Left forelimb (tissue), 1 donor: ENCODE data around the gene MCC.

Experiments used
- DNase-seq: peaks from one replicate; pipeline ENCODE4 v3.0.0-alpha.2; 2018; ENCODE audit warnings: low spot score

MCC gene

DNA sequence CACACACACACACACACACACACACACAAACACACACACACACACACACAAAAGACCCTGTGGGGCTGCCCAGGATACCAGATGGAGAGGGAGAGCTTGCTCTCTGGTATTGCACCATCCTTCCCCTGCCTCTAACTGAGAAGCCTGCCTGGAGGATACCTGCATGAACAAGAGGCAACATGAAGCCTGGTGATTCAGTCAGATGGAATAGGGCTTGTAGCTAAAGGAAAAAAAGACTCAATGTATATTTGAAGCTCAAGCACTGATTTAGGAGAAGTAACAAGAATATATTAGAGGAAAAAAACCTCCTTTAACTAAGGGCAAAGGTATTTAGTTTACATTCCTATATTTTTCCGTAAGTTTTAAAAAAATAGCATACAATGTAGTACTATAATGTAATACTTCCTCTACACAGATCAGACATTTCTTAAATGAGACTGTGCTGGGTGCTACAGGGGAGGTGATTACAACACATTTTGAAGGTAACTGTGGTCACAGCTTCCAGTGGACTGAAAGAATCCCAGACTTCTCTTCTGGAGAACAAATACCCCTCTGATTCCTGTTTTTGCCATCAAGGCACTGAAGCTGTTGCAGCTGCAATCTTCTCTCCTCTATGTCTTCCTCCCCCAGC lies 342.4 kb downstream of the MCC start:
- DNase-seq = no peak

DNA sequence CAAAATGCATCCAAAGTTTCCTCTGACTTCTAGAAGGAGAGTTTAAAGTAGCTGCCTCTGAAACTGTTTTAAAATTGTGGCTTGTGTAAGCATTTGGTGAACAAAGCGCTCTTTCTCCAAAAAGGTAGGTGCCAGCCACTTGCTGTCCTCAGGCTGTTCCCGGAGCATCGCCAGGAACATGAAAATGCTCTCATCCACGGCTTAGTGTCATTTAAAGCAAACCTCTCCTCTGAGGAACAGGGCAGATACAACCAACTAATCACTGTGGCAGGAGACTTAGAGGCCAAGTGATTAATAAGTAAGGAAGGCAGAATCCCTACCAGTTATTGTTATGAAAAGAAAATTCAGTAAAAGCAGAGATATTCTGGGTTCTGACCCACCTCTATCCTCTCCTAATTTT lies 346.1 kb downstream of the MCC start:
- no peak for DNase-seq

DNA sequence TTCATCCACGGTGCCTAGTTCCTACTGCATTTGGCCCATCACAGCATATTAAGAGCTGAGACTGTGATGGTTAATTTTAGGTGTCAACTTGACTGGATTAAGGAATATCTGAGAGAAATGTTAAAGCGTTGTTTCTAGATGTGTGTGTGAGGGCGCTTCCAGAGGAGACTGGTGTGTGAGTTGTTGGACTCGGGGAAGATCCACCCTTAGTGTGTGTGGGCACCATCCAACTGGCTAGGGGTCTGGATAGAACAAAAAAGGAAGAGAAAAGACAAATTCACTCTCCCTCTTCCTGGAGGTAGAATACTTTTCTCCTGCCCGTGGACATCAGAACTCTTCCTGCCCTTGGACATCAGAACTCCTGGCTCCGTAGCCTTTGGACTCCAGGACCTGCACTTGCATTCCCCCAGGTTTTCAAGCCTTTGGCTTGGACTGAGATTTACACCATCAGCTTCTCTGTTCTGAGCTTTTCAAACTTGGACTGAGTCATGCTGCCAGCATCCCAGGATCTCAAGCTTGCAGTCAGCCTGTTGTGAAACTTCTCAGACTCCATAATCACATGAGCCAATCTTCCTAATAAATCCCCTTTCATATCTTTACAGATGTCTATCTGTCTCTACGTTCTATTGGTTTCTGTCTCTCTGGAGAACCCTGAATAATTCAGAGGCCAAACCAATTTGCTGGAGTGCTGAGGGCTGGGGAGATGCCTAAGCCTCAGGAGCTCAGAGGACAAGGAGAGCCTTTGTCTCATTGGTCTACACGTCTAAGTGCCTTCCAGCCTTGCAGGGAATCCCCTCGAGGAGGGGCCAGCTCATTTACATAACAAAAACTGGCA lies 347.2 kb downstream of the MCC start:
- no peak for DNase-seq

DNA sequence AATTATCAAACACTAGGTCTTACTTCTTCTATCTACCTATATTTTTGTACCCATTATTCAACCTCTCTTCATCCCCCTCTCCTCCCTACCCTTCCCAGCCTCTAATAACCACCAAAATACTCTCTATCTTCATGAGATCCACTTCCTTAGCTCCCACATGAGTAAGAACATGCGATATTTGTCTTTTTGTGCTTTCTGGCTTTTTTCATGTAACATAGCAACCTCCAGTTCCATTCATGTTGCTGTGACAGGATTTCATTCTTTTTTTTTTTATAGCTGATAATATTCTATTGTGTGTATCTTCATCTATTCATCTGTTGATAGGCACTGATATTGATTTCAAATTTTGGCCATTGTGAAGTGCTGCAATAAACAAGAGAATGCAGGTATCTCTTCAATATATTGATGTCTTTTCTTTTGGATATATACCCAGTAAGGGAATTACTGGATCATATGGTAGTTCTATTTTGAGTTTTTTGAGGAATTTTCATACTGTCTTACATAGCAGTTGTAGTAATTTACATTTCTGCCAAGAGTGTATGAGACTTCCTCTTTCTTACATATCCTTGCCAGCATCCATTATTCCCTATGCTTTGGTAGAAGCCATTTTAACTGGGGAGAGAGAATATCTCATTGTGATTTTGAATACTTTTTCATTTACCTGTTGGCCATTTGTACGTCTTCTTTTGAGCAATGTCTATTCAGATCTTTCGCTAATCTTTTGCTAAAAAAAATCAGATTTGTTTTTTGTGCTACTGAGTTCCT lies 354.9 kb downstream of the MCC start:
- no peak for DNase-seq

DNA sequence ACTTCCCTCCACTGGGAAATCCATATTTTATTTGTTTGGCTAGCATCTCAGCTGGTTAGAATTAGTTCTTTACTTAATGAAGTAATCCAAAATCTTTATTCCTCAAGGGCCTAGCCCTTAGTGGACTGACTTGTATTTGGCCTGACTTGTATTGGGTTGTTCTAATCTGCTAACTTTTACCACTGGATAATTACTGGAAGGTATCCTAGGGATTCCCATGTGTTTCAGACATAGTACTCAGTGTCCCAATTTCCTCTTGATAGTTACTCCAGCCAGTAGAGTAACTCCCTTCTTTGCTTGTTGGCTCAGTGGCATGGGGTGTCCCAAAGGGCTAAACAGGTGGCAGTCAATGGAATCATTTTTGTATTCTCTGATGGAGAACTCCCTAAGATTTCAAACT lies 355.7 kb downstream of the MCC start:
- DNase-seq = no peak

DNA sequence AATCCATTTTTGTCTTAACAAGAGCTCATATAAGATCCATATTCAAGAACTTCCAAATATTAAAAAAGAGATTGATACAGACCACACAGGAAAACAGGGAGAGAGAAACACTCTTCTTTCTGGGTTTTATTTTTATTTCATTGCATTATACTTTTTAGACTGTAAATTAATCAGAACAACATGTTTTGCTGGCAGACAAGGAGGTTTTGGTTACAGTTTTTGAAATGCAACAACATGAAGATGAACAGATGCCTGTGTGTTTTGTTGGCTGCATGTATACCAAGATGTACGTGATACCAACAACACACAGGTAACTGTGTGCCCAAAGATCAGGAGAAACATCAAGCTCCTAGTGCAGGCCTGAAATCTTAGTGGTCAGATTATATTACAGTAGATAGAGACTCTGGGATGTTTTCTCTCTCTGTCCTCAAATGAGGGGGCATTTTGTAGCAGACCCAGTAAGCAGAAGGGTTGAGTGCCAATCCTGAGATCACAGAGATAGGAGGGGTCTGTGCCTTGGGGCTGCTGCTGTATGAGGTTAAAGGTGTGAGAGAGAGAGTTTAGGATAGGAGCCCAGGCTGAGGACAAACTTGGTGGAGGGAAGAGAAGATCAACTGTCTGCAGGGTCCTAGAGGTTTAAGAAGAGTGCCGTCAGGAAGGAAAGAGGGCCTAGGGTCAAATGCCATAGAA lies 359.5 kb downstream of the MCC start:
- DNase-seq = no peak

DNA sequence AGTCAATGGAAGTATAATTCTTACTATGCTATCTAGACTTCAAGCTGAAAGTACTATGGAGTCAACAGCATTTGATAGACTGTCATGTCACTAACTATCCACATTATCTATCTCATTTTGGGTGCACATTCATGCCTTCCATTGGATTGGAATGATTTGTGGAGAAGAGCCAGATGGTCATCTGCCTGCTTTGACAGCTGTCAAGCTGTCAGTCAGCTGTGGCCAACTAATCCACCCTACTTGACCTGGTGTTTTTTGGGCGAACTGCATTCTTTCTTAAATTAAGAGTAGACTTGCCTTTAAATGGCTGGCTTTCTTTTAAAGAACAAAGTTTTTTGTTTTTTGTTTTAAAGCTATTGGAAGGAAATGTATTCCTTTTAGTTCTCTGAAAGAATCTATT lies 360.2 kb downstream of the MCC start:
- no peak for DNase-seq

DNA sequence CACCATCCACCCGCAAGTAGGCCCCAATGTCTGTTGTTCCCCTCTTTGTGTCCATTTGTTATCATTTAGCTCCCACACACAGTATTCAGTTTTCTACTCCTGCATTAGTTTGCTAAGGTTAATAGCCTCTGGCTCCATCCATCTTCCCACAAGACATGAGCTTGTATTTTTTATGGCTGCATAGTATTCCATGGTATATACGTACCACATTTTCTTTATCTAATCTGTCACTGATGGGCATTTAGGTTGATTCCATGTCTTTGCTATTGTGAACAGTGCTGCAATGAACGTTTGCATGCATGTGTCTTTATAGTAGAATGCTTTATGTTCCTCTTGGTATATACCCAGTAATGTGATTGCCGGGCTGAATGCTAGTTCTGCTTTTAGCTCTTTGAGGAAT lies 361.2 kb downstream of the MCC start:
- no peak for DNase-seq

DNA sequence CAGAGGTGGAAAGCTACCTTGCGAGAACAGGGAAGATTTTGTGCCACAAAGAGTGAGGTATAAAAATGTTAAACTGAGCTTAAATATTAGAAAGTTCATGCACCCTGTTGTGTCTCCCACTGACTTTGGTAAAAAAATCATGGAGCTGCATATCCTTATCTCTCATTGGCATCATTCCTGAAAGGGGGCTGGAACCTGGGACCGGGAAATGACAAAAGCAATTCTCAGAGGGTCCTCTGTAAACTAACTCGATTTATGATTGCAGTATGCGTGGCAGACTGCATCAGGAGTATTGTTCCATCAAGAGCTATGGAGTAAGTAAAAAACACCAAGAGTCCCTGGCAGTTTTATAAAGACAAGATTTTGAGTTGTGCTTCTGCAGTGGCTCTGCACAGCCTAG lies 362.9 kb downstream of the MCC start:
- DNase-seq = no peak

DNA sequence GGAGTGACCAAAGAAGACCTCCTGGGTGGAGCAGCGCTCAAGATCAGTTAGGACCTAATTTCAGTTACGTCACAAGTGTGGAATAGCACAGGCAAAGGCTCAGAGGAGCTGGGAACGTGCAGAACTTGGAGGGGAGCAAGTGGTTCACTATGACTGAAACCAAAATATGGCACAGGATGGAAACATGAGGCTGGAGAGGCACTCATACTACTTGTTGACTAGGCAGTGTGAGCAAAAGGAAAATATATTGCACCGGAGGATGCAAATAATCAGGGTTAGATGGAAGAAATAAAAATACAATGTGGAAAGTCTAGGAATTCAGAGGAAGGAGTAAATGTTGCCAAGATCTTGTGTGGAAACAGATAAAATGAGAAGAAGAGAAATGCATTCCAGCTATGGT lies 363.3 kb downstream of the MCC start:
- DNase-seq = no peak

DNA sequence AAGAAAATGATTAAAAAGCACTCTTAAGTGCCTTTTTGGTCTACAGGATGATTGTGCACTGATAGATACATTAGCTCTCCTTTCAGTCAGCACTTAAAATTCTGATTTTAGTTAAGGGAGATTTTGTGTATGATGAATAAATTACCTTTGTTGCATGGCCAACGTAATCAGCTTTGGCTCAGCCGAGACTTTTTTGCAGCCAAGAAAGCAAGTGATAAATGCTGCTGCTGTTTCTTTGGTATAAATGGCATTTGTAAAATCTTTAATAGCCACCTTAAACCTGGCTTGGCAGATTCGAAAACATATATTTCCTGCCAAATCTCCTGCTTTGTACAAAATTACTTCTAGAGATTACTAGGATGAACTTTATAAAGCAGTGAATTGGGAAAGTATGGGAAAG lies 364.0 kb downstream of the MCC start:
- no peak for DNase-seq

DNA sequence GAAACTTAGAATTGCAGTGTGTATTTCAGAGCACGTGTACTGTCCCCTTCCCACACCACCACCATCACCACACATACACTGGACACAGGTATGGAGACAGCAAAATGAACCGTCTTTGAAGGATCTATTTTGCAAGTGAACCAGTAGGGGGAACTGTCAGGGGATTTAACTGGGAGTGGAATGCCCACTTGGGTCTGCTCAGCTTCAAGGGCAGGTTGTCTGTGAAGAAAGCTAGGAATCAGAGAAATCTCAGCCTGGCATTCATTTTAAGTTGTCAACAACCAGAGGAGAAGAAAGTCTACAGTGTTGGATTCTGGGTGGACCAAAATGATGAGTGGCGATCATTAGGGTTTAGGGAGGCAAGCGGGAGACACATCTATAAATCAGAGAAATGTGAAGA lies 364.6 kb downstream of the MCC start:
- DNase-seq = no peak

DNA sequence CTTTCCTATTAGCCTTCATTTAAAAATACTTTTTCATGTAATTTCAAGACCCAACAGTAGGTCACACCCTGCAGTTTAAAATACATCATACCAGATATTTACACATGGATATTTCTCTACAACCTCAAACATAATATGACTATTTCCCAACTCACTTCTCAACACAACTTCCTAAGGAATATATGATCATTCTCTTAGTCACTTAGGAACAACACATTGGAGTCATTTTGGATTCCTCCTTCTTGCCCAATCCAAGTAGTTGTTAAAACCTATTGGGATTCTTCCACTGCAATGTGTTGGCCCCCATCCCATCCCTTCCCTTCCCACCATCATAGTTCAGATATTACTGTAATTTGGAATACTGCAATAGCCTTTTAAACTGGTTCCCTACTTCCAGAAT lies 366.2 kb downstream of the MCC start:
- no peak for DNase-seq

DNA sequence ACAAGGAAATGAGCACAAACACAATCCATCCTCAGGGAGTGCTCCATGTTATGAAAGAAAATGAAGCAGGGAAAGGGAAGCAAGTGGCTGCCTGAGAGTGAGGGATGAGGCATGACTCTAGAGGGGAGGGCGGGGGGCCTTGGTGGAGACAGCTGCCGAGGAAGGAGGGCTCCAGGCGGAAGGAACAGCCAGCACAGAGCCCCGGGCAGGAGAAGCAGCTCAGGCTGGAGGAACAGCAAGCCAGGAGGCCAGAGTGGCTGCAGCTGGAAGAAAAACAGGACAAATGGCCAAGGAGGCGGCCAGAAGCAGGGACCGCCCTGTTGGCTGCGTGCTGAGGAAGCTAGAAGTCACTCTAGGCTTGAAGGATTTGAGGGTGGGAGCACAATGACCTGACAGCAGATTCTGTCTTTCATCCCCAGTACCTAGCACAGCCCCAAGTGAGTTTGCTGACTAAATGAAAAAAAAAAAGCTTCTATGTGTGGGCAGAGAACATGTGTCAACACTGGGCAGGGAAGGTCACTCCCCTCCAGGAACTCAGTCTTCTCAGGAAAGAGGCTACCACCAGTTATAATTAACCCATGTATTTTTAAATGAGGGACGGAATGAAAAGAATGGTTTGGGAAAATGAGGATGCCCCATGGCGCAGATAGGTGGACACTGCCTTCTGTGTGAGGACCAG lies 368.9 kb downstream of the MCC start:
- peak; percentile 75 for DNase-seq

DNA sequence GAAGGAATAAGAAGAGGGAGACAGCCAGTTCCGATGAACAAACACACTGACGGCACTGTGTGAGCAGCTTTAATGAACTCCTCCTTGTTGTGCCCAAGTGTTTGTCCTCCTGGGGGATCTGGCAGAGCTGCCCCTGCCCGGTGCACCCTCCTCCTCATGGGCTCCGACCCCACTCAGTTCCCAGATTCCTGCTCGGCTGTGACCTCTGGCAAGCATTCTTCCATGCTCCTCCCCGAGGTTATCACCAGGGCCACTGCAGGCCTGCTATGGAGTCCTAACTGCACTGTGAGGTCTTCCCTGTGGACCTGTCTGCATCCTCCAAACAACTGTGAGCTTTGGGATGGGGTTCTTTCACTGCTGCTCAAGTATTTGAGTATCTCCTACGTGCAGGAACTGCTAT lies 369.5 kb downstream of the MCC start:
- DNase-seq = no peak

DNA sequence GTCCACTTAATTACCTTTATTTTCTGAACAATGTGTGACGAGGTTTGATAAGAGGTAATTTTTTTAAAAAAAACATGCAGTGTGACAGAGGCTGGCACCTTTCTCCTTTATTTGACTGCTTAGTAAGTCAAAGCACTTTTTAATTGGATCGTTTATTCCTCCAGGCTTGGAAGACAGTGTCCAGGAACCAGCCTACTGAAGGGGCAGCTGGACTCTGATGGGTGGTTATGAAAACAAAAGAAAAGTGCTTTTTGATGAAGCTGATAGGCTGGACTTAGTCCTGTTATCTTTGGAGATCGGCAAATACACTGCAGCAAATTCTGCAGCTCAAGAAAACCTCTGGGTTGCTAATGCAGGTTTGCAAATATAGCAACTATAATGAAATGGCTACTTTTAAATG lies 370.0 kb downstream of the MCC start:
- no peak for DNase-seq

DNA sequence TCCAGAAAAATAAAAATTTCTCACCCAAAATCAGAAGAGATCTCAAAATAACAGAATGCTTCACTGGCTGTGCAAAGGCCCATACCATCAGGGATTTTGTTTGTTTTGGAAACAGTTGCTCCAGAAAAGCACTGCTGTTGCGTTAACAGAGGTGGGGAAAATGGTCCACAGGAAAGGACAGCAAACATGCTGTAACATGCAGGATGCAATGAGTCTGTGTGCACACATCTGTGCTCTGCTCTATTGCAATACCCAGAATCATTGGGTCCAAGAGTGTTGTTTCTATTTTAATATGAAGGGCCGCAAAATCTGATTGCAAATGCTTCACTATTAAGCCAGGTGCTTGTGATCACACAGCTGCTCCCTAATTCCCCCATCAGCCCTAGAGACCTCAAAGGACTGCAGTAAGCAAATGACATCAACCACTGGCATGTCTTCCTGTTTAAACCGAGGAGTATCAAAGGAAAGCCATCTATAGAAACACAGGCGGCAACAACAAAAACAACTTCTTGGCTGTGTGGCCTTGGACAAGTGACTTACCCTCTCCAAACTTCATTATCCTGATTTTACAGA lies 370.6 kb downstream of the MCC start:
- no peak for DNase-seq

DNA sequence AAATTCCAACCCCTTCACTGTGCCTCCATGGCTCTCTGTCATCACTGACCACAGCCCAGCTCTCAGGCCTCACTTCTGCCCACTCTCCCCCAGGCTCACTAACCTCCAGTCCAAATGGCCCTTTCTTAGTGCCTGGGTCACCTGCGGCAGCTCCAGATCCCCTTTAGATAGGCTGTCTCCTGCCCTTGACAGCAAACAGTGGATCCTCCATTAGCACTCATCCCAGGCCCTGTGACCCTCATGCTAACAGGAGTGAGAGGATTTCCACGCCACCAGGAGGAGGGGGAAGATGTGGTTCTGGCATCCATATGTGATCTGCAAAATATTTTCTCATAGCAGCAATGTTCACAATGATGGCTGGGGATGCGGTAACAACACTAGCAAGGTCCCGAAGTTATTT lies 372.3 kb downstream of the MCC start:
- no peak for DNase-seq

DNA sequence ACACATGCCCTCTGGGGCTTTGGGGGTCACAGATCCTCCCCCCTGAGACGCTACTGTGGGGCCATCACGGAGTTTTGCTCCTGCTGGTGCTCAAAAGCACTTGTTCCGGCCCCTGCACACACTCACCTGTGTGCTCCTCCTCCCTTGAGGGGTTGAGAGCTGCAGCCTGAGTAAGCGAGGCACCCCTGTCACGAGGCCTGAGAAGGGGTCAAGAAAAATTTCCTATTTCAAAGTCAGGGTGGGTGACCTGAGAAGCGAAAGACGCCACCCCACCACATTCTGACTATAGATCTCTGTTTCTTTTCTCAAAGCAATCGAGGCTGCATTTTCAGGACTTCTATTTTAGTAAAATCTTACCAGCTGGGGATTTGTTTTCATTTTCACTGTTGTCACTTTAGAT lies 373.2 kb downstream of the MCC start:
- DNase-seq = no peak

DNA sequence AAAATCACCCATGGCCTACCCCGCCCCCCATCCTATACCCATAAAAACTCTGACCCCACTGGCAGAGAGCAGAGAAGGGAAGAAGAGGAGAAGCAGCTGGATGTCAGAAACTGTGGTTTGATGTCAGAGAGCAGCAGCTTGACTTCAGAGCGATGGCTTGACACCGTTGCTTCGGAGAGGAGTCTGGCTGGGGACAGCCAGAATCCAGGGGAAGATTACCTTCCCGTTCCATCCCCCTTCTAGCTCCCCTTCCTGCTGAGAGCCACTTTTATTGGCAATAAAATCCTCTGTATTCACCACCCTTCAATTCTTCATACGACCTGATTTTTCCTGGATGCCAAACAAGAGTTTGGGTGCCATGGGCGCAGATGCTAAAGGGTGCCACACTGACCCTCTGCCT lies 373.7 kb downstream of the MCC start:
- no peak for DNase-seq

DNA sequence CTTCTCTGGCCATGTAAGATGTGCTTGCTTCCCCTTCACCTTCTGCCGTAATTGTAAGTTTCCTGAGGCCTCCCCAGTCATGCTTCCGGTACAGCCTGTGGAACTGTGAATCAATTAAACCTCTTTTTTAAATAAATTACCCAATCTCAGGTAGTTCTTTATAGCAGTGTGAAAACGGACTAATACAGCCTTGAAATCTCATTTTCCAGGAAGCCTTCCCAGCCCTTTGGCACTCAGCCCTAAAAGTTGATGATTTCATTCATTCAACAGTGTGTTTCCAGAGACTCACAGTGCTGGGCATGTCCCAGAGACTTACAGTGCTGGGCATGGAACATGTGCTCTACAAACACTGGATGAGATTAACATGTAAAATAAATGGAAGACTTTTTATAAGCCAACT lies 375.8 kb downstream of the MCC start:
- DNase-seq = no peak

DNA sequence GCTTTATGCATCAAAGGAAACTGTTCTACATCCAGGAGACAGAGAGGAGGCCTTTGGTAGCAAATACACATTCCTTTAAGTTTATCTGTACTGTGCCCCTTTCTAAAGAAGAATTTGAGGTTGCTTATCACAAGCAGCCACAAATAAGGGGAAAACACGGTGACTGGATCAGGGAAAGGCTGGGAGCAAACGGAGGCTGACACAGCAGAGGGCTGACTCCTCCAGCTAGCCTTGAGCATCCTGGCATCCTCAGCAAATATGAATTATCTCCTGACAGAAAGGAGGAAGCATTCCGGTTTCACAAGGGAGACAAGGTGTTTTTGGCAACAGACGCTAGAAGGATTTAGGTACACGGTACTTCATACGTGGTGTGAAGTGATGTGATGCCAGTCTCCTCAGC lies 378.1 kb downstream of the MCC start:
- DNase-seq = no peak
